HuH-7 (cell line): ENCODE results near the gene ZNF358.

ENCODE experiments used
- DNase-seq: peaks from one replicate; pipeline ENCODE4 v3.0.0; 2011; ENCODE audit warnings: low spot score

Gene ZNF358

DNA sequence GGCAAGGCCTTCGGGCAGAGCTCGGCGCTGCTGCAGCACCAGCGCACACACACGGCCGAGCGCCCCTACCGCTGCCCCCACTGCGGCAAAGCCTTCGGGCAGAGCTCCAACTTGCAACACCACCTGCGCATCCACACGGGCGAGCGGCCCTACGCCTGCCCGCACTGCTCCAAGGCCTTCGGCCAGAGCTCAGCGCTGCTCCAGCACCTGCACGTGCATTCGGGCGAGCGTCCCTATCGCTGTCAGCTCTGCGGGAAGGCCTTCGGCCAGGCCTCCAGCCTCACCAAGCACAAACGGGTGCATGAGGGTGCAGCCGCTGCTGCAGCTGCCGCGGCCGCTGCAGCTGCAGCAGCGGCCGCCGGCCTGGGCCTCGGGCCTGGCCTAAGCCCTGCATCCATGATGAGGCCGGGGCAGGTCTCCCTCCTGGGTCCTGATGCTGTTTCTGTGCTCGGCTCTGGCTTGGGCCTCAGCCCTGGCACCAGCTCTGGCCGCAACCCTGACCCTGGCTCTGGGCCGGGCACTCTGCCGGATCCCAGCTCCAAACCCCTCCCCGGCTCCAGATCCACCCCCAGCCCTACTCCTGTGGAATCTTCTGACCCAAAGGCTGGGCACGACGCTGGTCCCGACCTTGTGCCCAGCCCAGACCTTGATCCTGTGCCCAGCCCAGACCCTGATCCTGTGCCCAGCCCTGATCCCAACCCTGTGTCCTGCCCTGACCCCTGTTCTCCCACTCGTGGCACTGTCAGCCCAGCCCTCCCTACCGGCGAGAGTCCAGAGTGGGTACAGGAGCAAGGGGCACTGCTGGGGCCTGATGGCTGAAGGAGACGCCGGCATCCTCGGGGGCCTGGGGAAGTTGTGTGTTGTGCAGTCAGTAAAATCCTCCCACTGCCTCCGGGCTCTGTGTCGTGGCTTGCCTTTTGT is 4.5 kb downstream of the ZNF358 start:
- no peak for DNase-seq

- no peak for DNase-seq
Observed at GRCh38 chr19:7521551-7522071, 5.7 kb downstream of the ZNF358 start.

DNA sequence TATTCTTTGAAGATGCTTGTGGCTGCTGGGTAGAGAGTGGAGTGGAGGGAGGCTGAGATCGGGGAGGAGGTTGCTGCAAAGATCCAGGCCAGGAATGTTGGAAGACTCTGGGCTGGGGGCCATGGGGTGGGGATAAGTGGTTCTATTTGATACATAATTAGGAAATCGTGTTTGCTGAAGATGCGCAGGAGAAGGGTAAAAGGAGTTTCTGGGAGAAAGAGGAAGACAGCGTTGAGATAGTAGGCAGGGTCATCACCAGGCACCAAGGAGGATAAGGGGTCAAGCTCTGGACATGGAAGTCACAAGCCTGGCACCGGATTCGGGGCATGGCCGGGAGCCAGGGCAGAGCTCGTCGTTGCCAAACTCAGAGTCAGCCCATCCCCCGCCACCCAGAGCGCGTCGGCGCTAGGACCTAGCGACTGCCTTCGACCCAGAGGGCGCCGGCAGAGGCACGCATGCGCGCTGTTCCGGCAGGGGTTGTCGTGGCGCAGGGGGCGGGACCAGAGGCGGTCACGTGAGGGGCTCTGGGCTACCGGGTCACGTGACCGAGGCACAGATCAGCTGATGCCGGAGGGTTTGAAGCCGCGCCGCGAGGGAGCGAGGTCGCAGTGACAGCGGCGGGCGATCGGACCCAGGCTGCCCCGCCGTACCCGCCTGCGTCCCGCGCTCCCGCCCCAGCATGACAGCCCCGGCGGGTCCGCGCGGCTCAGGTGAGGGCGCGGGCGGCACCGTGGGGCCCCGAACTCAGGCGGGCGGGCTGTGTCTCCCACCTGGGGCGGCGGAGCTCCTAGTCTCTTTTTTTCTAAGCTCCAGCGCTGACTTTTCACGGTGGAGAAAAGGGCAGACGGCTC is 6.4 kb downstream of the ZNF358 start, which contains the start of gene MCOLN1:
TSS of gene MCOLN1 (plus strand) at position 553 of the 851 bp plus-strand sequence. CDS start at position 680, 127 bp downstream.
- DNase-seq = peak; percentile 100

GRCh38 chr19:7522923-7523667 is 7.2 kb downstream of the ZNF358 start:
- no peak for DNase-seq

GRCh38 chr19:7524523-7524922 is 8.6 kb downstream of the ZNF358 start:
- no peak for DNase-seq

- no peak for DNase-seq
Observed at GRCh38 chr19:7524992-7525739, 9.3 kb downstream of the ZNF358 start.

- DNase-seq = no peak
Observed at GRCh38 chr19:7526059-7526929, 10.4 kb downstream of the ZNF358 start.

- no peak for DNase-seq
Observed at GRCh38 chr19:7527516-7528191, 11.8 kb downstream of the ZNF358 start.

DNA sequence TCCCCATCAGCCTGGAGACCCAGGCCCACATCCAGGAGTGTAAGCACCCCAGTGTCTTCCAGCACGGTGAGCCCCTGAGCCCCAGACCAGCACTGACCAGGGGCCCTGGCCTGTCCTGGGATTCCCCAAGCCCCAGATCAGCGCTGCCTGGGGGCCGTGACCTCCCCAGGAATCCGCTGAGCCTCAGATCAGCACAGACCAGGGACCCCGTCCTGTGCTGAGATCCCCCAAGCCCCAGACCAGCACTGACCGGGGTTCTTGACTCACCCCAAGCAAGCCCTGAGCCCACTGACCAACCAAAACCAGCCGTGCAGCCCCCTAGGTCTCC is 12.3 kb downstream of the ZNF358 start:
- no peak for DNase-seq

DNA sequence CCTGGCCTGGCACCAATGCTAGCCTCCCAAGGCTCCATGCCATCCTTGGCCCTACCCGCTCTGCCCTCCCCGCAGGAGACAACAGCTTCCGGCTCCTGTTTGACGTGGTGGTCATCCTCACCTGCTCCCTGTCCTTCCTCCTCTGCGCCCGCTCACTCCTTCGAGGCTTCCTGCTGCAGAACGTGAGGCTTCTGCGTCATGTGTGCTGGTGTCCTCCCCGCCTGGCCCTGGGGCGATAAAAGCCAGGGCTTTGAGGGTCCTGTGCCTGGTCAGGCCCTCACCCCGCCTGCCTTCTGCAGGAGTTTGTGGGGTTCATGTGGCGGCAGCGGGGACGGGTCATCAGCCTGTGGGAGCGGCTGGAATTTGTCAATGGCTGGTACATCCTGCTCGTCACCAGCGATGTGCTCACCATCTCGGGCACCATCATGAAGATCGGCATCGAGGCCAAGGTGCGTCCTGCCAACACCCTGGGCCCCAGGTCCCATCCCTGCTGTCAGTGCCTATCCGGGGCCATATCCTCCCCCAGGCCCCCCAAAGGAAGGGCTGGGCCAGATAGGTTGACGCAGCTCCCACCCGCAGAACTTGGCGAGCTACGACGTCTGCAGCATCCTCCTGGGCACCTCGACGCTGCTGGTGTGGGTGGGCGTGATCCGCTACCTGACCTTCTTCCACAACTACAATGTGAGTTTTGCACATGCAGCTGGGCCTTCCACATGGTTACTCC is 12.8 kb downstream of the ZNF358 start:
- DNase-seq = no peak

DNA sequence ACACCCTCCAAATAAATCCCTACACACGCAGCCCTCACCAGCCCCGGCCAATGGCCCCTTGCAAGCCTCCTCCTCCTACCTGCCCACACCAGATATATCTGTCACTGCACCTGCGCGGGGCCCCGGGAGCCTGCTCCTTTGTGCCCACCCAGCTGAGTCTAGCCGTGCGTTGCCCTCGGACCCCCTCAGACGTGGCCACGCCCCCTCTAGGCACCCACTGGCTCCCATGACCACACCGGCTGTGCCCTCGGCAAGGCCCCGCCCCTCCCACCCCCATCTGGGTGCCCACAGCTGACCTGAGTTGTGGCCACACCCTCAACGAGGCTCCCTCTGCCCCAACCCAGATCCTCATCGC is 13.3 kb downstream of the ZNF358 start:
- DNase-seq = no peak

GRCh38 chr19:7529610-7530490 is 13.9 kb downstream of the ZNF358 start:
- DNase-seq = no peak

DNA sequence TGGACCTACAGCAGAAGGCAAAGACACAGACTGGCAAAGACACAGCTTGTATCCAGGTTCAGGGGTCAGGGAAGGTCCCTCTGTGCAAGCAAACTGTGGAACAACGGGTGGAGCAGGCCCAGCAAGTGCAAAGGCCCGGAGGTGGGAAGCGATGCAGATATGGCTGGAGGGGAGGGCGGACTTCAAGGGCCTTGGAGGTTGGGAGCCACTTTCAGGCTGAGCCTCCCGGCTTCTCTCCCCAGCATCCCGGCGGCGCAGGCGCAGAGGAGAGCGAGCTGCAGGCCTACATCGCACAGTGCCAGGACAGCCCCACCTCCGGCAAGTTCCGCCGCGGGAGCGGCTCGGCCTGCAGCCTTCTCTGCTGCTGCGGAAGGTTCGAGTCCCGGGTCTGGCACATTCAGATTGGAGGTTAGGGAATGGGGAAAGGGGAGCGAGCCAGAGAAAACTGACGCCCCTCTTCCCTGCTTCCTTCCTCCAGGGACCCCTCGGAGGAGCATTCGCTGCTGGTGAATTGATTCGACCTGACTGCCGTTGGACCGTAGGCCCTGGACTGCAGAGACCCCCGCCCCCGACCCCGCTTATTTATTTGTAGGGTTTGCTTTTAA is 17.5 kb downstream of the ZNF358 start:
- no peak for DNase-seq

GRCh38 chr19:7533925-7534480 is 18.1 kb downstream of the ZNF358 start:
- peak; percentile 89 for DNase-seq

GRCh38 chr19:7534531-7535046 is 18.7 kb downstream of the ZNF358 start:
- peak; percentile 94 for DNase-seq

- DNase-seq = peak; percentile 91
Observed at GRCh38 chr19:7535047-7535997, 19.4 kb downstream of the ZNF358 start, which contains the start of gene PNPLA6. PNPLA6 (plus strand) TSS chr19:7535717; CDS start chr19:7535789, 72 bp downstream.
